ENCODE measurements around the gene PALM.

The PALM gene

DNA sequence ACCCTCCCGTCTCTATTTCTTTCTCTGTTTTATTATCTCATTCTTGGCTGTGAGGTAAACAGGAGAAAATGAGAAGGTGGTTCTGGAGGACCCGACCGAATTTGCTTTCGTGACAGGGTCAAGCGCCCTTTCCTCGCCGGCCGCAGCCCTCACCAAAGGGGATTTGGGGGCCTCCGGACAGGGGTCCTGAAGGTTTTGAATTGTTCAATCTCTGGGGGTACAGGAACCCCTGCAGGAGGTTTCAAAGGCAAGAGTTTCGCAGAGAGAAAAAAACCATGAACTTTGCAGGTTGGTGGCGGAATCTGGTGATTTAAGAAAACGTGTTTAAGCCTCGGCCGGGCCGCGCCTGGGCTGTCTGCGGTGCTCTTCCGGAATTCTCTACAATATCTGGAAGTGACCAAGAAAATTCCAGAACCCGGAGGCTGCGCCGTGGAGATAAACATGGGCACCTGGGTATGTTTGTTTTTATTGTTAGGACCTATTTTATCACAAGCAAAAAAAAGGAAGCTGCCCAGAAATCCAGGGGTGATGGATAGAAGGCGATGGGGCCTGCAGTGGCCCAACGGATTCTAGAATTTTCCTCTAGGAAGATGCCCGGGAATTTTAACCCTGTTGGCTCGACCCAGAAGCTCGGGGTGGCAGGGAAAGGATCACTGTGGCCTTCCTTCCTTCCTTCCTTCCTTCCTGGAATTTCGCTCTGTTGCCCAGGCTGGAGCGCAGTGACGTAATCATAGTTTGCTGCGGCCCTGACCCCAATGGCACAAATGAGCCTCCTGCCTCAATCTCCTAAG, 74.3 kb downstream of the PALM start:
- no peak for DNase-seq

DNA sequence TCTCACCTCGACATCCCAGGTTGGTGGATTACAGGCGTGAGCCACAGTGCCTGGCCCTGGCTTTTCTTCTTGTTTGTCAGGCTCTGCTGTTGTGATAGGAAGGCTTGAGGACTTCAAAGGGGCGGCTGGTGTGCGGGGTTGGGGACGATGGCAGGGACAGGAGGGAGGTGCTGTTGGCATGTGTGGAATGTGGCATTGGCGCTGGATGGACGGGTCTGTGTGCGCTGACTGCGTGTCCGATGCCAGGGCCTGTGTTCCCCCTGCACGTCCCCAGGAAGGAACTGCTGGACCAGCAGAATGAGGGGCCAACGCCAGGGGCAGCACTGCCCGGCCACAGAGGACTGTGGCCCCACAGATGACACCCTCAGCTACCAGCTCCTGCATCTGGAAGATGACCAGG, 75.8 kb downstream of the PALM start:
- no peak for DNase-seq

DNA sequence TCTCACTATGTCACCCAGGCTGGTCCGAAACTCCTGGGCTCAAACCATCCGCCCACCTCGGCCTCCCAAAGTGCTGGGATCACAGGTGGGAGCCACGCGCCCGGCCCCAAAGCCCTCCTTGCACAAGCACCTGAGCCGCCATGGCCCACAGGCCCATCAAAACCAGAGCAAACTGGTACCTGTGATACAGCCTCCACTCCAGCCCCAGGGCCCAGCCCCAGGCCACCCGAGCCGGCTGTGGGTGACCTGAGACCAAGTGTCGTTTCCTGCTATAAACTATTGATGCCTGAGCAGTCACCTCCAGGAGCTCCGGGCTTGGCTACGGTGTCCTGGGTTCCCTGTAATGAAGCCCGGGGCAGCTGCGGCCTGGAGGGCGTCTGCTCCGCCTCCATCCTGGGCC, 78.8 kb downstream of the PALM start:
- no peak for DNase-seq

DNA sequence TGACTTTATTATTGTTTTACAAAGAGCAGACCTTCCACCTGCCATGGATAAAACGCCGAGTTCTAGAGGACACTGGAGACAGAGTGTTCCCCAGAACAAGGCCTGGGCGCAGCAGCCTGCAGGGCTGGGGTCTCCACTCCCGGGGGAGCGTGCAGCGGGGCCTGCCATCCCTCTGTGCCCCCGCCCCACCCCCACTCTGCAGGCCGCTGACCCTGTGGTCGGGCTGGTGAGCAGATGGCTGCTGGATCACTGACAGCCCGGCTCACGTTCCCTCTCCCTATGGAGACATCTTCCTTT, 79.9 kb downstream of the PALM start:
- no peak for DNase-seq

DNA sequence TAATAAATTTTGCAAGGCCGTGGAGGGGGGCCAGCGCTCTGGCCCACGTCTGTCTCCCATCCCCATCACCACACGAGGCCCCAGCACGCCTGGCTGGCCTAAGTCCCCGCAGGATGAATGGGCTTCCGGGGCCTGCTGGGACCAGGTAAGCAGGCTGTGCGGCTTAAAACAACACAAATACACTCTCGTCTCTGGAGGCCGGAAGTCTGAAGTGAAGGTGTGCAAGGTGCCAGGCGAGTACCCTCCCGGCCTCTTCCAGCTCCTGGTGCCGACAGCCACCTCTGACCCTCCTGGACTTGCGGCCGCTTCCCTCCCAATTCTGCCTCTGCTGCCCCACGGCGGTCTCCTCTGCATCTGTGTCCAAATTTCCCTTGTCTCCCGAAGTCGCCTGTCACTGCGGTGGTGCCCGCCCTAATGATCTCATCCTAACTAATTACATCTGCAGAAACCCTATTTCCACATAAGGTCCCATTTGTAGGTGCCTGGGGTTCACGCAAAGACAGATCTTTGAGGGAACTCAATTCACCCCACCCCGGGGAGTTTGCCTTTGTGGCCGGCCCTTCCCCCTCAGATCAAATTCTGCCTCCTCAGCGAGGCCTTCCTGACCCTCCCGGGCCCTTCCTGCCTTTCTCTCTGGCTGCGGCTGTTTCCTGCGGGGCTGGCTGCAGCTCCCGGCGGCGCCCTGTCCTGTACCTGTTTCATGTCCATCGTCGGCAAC, 80.4 kb downstream of the PALM start:
- no peak for DNase-seq

DNA sequence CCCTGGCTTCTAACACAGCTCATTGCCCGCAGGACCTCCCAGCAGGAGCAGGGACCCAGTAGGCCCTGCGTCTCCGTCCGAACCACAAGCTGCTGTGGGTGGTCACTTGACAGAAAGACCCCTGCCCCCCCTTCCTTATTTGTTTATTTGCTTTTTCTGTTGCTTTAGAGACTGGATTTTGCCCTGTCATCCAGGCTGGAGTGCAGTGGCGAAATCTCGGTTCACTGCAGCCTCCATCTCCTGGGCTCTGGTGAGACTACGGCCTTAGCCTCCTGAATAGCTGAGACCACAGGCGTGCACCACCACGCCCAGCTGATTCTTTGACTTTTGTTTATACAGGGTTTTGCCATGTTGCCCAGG, 80.9 kb downstream of the PALM start:
- no peak for DNase-seq

DNA sequence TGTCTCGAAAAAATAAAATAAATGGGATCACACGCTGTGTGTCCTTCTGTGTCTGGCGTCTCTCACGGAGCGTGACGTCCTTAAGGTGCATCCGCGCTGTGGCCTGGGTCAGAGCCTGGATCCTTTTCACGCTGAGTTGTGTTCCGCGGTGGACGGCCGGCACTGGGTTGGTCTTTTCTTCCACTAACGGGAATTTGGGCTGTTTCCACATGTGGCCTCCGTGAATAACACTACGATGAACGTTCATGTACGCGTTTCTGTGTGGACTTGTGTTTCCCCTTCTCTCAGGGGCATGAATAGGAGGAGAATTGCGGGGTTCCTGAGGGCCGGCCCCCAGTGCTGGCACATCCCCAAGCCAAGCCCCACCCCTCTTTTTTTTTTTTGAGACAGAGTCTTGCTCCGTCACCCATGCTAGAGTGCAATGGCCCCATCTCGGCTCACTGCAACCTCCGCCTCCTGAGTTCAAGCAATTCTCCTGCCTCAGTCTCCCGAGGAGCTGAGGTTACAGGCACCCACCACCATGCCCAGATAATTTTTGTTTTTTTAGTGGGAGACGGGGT, 82.4 kb downstream of the PALM start:
- DNase-seq = no peak

DNA sequence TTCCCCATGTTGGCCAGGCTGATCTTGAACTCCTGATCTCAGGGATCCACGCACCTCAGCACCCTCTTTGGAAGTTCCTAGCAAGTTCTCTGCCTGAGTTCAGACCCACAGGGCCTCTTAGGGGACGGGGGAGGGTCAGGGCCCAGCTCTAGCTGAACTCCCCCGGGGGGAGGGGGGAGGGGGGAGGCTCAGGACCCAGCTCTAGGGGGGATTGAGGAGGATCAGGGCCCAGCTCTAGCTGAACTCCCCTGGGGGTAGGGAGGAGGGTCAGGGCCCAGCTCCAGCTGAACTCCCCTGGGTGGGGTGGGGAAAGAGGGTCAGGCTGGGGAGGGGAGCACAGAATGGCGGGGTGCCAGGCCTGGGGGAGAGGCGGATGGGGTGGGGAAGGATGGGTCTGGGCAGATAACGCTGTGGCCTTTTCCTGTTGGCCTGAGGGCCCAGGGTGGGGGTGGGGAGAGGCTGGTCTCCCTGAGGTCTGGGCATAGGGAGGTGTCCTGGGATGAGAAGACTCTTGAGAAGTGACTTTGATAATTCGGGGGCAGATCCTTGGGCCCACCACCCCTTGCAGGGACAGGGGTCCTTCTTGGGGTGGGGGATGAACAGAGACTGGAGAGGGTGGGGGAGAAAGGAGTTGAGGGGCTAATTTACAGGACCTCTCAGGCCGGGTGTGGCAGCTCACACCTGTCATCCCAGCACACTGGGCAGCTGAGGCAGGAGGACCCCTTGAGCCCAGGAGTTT, 83.0 kb downstream of the PALM start:
- no peak for DNase-seq

DNA sequence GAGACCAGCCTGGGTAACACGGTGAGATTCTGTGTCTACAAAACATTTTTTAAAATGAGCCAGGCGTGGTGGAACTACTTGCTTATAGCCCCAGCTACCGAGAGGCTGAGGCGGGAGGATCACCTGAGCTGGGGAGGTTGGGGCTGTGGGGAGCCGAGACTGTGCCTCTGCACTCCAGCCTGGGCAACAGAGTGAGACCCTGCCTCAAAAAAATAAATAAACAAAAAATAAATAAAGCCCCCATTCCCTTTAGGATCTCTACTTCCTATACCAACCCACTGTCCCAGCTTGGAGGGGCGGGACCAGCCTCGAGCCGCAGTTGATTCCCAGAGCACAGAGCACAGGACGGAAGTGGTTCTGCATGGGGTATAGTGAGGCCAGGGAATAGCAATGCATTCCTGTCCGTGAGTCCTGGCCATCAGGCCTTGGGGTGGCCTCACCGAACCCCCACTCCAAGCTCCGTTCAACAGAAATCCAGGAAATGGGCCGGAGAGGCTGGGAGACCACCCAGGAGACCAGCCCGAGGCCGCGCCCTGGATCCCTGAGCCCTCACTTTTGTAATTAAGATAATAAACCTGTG, 83.7 kb downstream of the PALM start:
- DNase-seq = no peak

DNA sequence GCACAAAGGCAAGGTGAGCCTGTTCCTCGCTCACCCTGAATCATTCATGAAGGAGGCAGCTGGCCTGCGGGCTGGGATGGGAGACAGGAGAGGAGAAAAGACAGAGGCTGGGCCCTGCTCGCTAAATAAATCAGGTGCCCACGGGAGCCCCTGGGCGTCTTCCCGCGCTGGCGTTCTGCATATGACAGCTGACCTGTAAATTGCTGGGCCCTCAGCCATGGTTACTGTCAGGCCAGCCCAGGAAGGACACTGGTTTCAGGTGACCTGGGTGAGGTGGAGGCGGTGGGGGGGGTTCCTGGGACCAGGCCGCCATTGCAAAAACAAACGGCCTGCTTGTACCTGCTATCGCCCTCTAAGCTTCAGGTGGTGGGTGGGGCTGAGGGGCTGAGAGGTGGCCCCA, 85.1 kb downstream of the PALM start:
- DNase-seq = no peak

DNA sequence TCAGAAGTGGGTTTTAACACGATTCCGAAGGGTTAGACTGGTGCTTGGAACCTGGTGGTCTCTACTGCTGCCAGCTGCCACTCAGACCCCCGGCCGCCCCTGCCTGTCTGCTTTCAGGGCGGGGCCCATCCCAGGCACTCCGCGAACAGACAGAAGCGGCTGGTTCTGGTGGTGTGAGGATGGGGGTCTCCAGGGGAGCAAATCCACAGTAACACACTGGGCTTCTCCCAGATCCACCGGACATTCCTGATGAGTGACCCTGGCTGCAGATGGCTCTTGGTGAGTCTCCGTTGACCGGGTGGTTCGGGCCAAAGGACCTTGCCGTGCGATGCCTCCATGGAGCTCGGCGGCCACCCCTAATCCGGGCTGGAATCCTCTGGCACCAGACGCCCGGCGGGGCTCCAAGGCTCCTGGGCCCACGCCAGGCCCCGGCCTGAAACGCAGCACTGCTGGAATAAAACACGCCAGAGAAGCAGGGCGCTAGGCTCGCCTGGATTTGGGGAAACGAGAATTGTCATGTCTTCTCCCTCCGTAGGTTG, 86.4 kb downstream of the PALM start:
- DNase-seq = no peak

DNA sequence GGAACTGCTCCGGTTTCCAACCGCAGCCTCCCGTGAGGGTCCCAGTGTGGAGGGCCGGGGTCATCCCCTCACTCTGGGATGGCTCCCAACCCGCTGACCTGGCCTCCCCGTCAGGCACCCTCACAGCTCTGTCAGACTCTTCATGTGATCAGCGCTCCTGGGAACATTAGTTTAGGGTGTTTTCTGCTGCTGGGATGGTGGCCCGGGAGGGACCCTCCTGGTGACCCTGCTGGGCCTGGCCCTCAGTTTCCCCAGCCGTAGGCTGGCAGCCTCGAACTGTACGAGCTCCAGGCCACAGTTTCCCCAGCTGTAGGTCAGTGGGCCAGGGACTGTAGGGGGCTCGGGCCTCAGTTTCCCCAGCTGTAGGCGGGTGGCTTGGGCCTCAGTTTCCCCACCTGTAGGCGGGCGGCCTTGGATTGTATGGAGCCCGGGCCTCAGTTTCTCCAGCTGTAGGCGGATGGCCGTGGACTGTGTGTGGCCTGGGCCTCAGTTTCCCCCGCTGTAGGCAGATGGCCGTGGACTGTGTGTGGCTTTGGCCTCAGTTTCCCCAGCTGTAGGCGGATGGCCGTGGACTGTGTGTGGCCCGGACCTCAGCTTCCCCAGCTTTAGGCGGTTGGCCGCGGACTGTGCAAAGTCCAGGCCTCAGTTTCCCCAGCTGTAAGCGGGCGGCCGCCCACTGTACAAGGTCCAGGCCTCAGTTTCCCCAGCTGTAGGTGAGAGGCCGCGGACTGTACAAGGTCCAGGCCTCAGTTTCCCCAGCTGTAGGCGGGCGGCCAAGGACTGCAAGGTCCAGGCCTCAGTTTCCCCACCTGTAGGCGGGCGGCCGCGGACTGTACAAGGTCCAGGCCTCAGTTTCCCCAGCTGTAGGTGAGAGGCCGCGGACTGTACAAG, 87.2 kb downstream of the PALM start:
- DNase-seq = no peak

DNA sequence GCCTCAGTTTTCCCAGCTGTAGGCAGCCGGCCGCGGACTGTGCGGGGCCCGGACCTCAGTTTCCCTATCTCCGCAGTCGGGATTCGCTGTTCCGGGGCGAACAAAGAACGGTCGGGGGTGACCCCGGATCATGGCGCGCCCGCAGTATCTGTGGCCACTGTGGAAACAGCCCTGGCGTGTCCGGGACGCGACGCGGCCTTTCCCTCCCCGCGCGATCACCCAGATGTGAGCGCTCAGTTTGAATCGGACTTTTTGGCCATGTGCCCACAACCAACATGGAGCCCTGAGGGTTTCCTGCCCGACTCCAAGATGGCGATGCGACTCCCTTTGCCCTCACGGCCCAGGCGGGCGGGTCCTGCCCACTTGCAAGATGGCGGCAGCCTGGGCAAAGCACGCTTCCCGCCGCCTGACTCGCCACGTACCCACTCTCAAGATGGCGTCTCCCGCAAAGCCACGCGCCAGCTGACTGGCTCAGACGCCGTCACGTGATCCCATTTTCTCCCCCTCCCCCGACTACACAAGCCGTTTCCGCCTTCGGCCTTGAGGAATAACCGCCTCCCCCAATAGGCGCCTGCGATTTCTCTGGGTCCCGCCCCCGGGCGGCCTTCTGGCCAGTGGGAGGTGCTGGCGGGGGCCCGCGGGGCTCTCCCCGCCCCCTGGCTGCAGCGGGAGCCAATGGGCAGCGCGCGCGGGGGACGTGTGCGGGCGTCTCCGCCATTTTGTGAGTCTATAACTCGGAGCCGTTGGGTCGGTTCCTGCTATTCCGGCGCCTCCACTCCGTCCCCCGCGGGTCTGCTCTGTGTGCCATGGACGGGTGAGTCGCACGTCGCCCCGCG, 88.2 kb downstream of the PALM start, which contains the start of gene PTBP1:
Gene PTBP1, plus strand, starts transcription at position 761 of the 836 bp plus-strand sequence. Its CDS starts 46 bp downstream, at position 807.
- DNase-seq = peak; percentile 100
